Endodermal cell (in vitro differentiated cells): ENCODE data around the gene ZNF710. TPM values are rescaled to one million over a fixed set of nuclear protein-coding genes. Genes with fewer than 3 reads are reported as not detected.

Source experiments
- DNase-seq: peaks from one replicate; pipeline ENCODE4 v3.0.0-alpha.2; 2017
- H3K27ac ChIP-seq: 2 replicates; pipeline ENCODE4 v1.5.1; 2013; ENCODE audit warnings: mild to moderate bottlenecking, low read depth, low read length, moderate library complexity
- H3K27me3 ChIP-seq: 2 replicates; pipeline ENCODE4 v1.6.1; 2013; ENCODE audit warnings: mild to moderate bottlenecking, low read length, moderate library complexity; ENCODE audit not compliant: insufficient read depth, control insufficient read depth, poor library complexity, severe bottlenecking
- H3K36me3 ChIP-seq: 2 replicates; pipeline ENCODE4 v1.7.0; 2013; ENCODE audit warnings: mild to moderate bottlenecking, low read length, moderate library complexity; ENCODE audit not compliant: control insufficient read depth, insufficient read depth
- H3K4me1 ChIP-seq: one replicate; pipeline ENCODE4 v1.7.0; 2013; ENCODE audit warnings: low read length; ENCODE audit not compliant: control insufficient read depth, insufficient read depth
- H3K4me3 ChIP-seq: 2 replicates; pipeline ENCODE4 v1.5.1; 2013; ENCODE audit warnings: mild to moderate bottlenecking, low read length, moderate library complexity
- H3K9ac ChIP-seq: 2 replicates; pipeline ENCODE4 v1.6.1; 2013; ENCODE audit warnings: mild to moderate bottlenecking, low read length, moderate library complexity; ENCODE audit not compliant: poor library complexity, severe bottlenecking; ENCODE audit errors: extremely low read depth
- H3K9me3 ChIP-seq: 2 replicates; pipeline ENCODE4 v1.6.1; 2013; ENCODE audit warnings: mild to moderate bottlenecking, low read length, moderate library complexity; ENCODE audit not compliant: control insufficient read depth
- H3K27ac Mint-ChIP-seq: 2 replicates; pipeline ENCODE4 v1.8.0; 2020; ENCODE audit warnings: mixed read lengths
- H3K27me3 Mint-ChIP-seq: 2 replicates; pipeline ENCODE4 v1.8.0; 2021; ENCODE audit warnings: mild to moderate bottlenecking, mixed read lengths; ENCODE audit not compliant: insufficient read depth
- H3K36me3 Mint-ChIP-seq: 2 replicates; pipeline ENCODE4 v1.8.0; 2020; ENCODE audit warnings: low read depth, mixed read lengths
- H3K4me1 Mint-ChIP-seq: 2 replicates; pipeline ENCODE4 v1.8.0; 2020; ENCODE audit warnings: mixed read lengths
- H3K4me3 Mint-ChIP-seq: 2 replicates; pipeline ENCODE4 v1.8.0; 2020; ENCODE audit warnings: mild to moderate bottlenecking, moderate library complexity, mixed read lengths
- H3K9me3 Mint-ChIP-seq: 2 replicates; pipeline ENCODE4 v1.8.0; 2020; ENCODE audit warnings: mild to moderate bottlenecking, mixed read lengths
- CTCF ChIP-seq: fragments of 200-600 bp; sonication (generic); conservative IDR thresholded peaks from 2 replicates; pipeline ENCODE4 v1.5.0; 2021; ENCODE audit warnings: antibody characterized with exemption, mild to moderate bottlenecking
- WGBS, 2 experiments: methylation state at CpG; one replicate each; pipeline versions ENCODE4 v1.1.5 to v1.1.7; 2013; ENCODE audit warnings: missing lambda C conversion rate in 2 of 2, mixed read lengths in 1 of 2; ENCODE audit not compliant: insufficient coverage in 1 of 2, insufficient read length in 1 of 2; 5-methylcytosine and 5-hydroxymethylcytosine counted together
- total RNA-seq, 2 donors: library from RNA; stranded (reverse); fragmentation: NEBNext Ultra II Directional in 1 of 2; extraction: Animal tissue kit (Norgen Biotek cat#: 25700) in 1 of 2; gene quantifications; 2 replicates in 1 of 2; 3 replicates in 1 of 2; pipeline ENCODE4 v1.2.1, GENCODE V29; 2021

ZNF710 gene
- total RNA-seq, 2 donors from 2014 or later = 31.8 to 39.1 TPM

GRCh38 chr15:90055182-90055581 is 54.1 kb downstream of the ZNF710 start:
- Mint-ChIP-seq H3K4me3 (no peak overlapping the region), H3K9me3 (no peaks in the 10 kb centered on the region), H3K36me3 (peaks cover 10% of the 10 kb centered on the region), H3K4me1 (peaks cover 20% of the 10 kb centered on the region), H3K27me3 (no peaks in the 10 kb centered on the region), H3K27ac (no peak overlapping the region)
- no peak for DNase-seq
- H3K36me3 ChIP-seq = no peaks in the 10 kb centered on the region
- H3K4me1 ChIP-seq = peaks cover 5% of the 10 kb centered on the region
- H3K9ac ChIP-seq = no peak overlapping the region
- WGBS, 2 experiments = 92 to 100% methylated on average over 5 to 7 of the region's 7 CpGs
- no peak overlapping the region for H3K4me3 ChIP-seq
- no peak overlapping the region for H3K27ac ChIP-seq
- no peak for TF ChIP-seq CTCF
- H3K27me3 ChIP-seq = no peaks in the 10 kb centered on the region
- no peaks in the 10 kb centered on the region for H3K9me3 ChIP-seq

- no peak for DNase-seq
- 91 to 98% methylated on average over 5 to 7 of the region's 7 CpGs for WGBS, 2 experiments
- Mint-ChIP-seq H3K27me3 (no peaks in the 10 kb centered on the region), H3K27ac (no peak overlapping the region), H3K4me3 (no peak overlapping the region), H3K4me1 (peaks cover 20% of the 10 kb centered on the region), H3K9me3 (no peaks in the 10 kb centered on the region), H3K36me3 (peaks cover 8% of the 10 kb centered on the region)
- Histone ChIP-seq H3K4me1 (peaks cover 5% of the 10 kb centered on the region), H3K36me3 (no peaks in the 10 kb centered on the region), H3K9me3 (no peaks in the 10 kb centered on the region), H3K27ac (no peak overlapping the region), H3K27me3 (no peaks in the 10 kb centered on the region), H3K9ac (no peak overlapping the region), H3K4me3 (no peak overlapping the region)
- TF ChIP-seq CTCF = no peak
Observed at GRCh38 chr15:90056529-90056928, 55.4 kb downstream of the ZNF710 start.

GRCh38 chr15:90058308-90058707 is 57.2 kb downstream of the ZNF710 start:
- no peak for DNase-seq
- Mint-ChIP-seq H3K9me3 (no peaks in the 10 kb centered on the region), H3K27me3 (no peaks in the 10 kb centered on the region), H3K36me3 (no peaks in the 10 kb centered on the region), H3K4me3 (no peak overlapping the region), H3K27ac (no peak overlapping the region), H3K4me1 (peaks cover 34% of the 10 kb centered on the region)
- H3K4me3 ChIP-seq = no peak overlapping the region
- H3K27ac ChIP-seq = no peak overlapping the region
- no peaks in the 10 kb centered on the region for H3K36me3 ChIP-seq
- 85 to 89% methylated on average over 3 to 4 of the region's 4 CpGs for WGBS, 2 experiments
- H3K4me1 ChIP-seq = peaks cover 16% of the 10 kb centered on the region
- no peaks in the 10 kb centered on the region for H3K27me3 ChIP-seq
- no peak overlapping the region for H3K9ac ChIP-seq
- no peaks in the 10 kb centered on the region for H3K9me3 ChIP-seq
- TF ChIP-seq CTCF = no peak
